Sigmoid colon (tissue), 7 donors: ENCODE data around the gene ZNF692. TPM values are rescaled to one million over a fixed set of nuclear protein-coding genes. Genes with fewer than 3 reads are reported as not detected.
"Not testable (repeated sequence)": the region's sequence is repeated elsewhere in the genome, so short reads cannot be mapped to it uniquely, and the experiment has no call there.

Experiments used
- DNase-seq: peaks from one replicate; pipeline ENCODE4 v3.0.0-alpha.2; 2019
- H3K27ac ChIP-seq, 4 donors: fragments of 200-600 bp; sonication (generic); one replicate each; pipeline ENCODE4 v1.5.1; 2016 to 2019; ENCODE audit warnings: mild to moderate bottlenecking in 1 of 4
- H3K27me3 ChIP-seq, 3 donors: fragments of 200-600 bp; sonication (generic); one replicate each; pipeline ENCODE4 v1.5.1; 2019; ENCODE audit warnings: mild to moderate bottlenecking in 1 of 3
- H3K36me3 ChIP-seq, 4 donors: fragments of 200-600 bp; sonication (generic); one replicate each; pipeline ENCODE4 v1.5.1; 2016 to 2019
- H3K4me1 ChIP-seq, 4 donors: fragments of 200-600 bp; sonication (generic); one replicate each; pipeline ENCODE4 v1.5.1; 2017 to 2019
- H3K4me3 ChIP-seq, 4 donors: fragments of 200-600 bp; sonication (generic); one replicate each; pipeline ENCODE4 v1.5.1; 2017 to 2019; ENCODE audit warnings: mild to moderate bottlenecking in 2 of 4, moderate library complexity in 1 of 4
- H3K9me3 ChIP-seq, 4 donors: fragments of 200-600 bp in 3 of 4; sonication (generic) in 3 of 4; one replicate each; pipeline versions ENCODE4 v1.5.1 to v1.6.1; 2013 to 2019
- EP300 ChIP-seq, 4 donors: sonication (generic); formaldehyde crosslinking; IDR thresholded peaks; one replicate each; pipeline ENCODE4 v1.6.1; 2017; ENCODE audit warnings: antibody characterized with exemption in 4 of 4
- POLR2A ChIP-seq, 2 donors: fragments of 450-650 bp; IDR thresholded peaks; one replicate each; pipeline ENCODE4 v1.6.1; 2016; ENCODE audit warnings: antibody characterized with exemption in 2 of 2, mild to moderate bottlenecking in 2 of 2, moderate library complexity in 2 of 2
- POLR2AphosphoS5 ChIP-seq, 4 donors: sonication (generic); formaldehyde crosslinking; IDR thresholded peaks; one replicate each; pipeline ENCODE4 v1.6.1; 2017; ENCODE audit warnings: antibody characterized with exemption in 4 of 4
- WGBS, 2 donors: extraction: QIAGEN DNeasy Blood & Tissue Kit; methylation state at CpG; one replicate each; pipeline ENCODE4 v1.1.7; 2013; 5-methylcytosine and 5-hydroxymethylcytosine counted together
- intact Hi-C: fragments of 100-400 bp; cut with DNase I; formaldehyde crosslinking; loops from one replicate; pipeline ENCODE4 v1.15.1; 2023
- polyA plus RNA-seq, 3 donors: library from polyadenylated mRNA; stranded (reverse); fragments of 200-250 nt; gene quantifications; one replicate each; pipeline ENCODE4 v1.2.3, GENCODE V29; 2013
- total RNA-seq, 4 donors: library from RNA; depleted of rRNA; stranded (reverse); fragments of >200 nt; gene quantifications; one replicate each; pipeline ENCODE4 v1.1.0, GENCODE V29; 2016
- TF ChIP-seq, protein P1 (sequence below), 4 experiments: fragments of 450-650 bp in 3 of 4; fragments of 200-600 bp in 1 of 4; IDR thresholded peaks; one replicate each; pipeline ENCODE4 v1.5.1; 2016 to 2019; ENCODE audit warnings: antibody characterized with exemption in 4 of 4, mild to moderate bottlenecking in 3 of 4, moderate library complexity in 2 of 4
- donor health status: healthy with polysubstance abuse.
- donor health status: Bipolar disorder and iron deficiency.
- donor health status: healthy.

ZNF692 gene
- total and polyA plus RNA-seq, 7 donors, result 5.4 to 63.2 (median 27.8) TPM

DNA sequence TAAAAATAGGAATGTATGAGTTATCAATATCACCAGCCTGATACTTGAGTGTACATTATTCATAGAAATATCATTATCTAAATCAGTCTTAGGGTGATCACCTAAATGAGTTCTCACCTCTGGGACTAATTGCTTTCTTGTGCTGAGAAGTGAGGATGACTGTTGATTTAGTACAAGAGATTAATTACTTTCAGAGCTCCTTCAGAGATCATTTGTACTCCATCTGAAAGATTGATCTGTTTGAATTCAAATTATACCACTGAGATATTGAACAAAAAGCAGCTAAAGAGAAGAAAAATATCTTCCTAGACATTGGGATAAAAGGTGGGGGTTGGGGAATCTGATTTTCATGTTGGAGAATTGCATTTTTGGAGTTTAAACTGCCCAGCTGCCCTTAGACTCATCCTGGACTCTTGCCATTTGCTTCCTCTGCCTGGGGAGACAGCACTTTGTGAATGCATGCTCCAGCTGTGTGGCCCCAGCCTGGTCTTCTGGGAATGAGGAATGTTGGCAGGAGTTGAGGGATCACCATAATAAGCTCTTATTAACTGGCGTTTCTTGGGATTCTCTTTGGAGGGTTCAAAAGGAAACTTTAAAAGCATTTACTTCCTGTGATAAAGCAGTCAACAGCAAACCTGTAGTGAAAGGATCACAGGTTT lies 27.5 kb upstream of the ZNF692 start:
- TF ChIP-seq, protein P1, sequence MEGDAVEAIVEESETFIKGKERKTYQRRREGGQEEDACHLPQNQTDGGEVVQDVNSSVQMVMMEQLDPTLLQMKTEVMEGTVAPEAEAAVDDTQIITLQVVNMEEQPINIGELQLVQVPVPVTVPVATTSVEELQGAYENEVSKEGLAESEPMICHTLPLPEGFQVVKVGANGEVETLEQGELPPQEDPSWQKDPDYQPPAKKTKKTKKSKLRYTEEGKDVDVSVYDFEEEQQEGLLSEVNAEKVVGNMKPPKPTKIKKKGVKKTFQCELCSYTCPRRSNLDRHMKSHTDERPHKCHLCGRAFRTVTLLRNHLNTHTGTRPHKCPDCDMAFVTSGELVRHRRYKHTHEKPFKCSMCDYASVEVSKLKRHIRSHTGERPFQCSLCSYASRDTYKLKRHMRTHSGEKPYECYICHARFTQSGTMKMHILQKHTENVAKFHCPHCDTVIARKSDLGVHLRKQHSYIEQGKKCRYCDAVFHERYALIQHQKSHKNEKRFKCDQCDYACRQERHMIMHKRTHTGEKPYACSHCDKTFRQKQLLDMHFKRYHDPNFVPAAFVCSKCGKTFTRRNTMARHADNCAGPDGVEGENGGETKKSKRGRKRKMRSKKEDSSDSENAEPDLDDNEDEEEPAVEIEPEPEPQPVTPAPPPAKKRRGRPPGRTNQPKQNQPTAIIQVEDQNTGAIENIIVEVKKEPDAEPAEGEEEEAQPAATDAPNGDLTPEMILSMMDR (IDR thresholded peaks at IDR 0.05), result no peak
- no peak for TF ChIP-seq POLR2AphosphoS5 (IDR thresholded peaks at IDR 0.05)
- no peak for TF ChIP-seq POLR2A (IDR thresholded peaks at IDR 0.05)
- no peak for TF ChIP-seq EP300 (IDR thresholded peaks at IDR 0.05)
- H3K4me1 ChIP-seq, result no peaks in the 10 kb centered on the region
- no peak for DNase-seq
- 39 to 59% methylated on average over 1 of the region's 1 CpG for WGBS, 2 donors
- no peaks in the 10 kb centered on the region for H3K9me3 ChIP-seq
- H3K4me3 ChIP-seq, result no peak overlapping the region
- H3K36me3 ChIP-seq, result no peaks in the 10 kb centered on the region
- H3K27ac ChIP-seq, result no peak overlapping the region
- intact Hi-C loops, result no loop called here
- H3K27me3 ChIP-seq, result no peaks in the 10 kb centered on the region

DNA sequence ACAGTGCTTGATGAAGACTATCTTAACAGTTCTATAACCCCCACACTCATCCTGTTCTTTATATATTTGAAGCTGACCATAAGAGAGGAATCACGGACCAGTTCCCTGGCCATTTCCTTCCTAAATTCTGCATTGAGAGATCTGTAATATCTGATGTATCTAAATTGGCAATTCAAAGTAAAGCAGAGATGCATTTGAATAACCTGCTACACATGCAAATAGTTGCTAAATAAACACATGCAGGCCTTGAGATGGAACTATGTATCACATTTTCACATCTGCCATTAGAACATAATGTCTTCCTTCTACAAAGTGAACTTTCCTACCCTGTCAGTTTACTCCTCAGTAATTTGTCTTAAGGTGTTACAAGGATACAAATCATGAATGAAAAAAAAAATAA lies 26.8 kb upstream of the ZNF692 start:
- no peaks in the 10 kb centered on the region for H3K4me1 ChIP-seq
- intact Hi-C loops, result no loop called here
- no peaks in the 10 kb centered on the region for H3K9me3 ChIP-seq
- TF ChIP-seq EP300 (IDR thresholded peaks at IDR 0.05) (no peak), POLR2AphosphoS5 (IDR thresholded peaks at IDR 0.05) (no peak)
- no peaks in the 10 kb centered on the region for H3K27me3 ChIP-seq
- no peak overlapping the region for H3K27ac ChIP-seq
- H3K36me3 ChIP-seq, result no peaks in the 10 kb centered on the region
- DNase-seq, result no peak
- WGBS, 2 donors, result 87 to 94% methylated on average over 1 of the region's 1 CpG
- no peak overlapping the region for H3K4me3 ChIP-seq

DNA sequence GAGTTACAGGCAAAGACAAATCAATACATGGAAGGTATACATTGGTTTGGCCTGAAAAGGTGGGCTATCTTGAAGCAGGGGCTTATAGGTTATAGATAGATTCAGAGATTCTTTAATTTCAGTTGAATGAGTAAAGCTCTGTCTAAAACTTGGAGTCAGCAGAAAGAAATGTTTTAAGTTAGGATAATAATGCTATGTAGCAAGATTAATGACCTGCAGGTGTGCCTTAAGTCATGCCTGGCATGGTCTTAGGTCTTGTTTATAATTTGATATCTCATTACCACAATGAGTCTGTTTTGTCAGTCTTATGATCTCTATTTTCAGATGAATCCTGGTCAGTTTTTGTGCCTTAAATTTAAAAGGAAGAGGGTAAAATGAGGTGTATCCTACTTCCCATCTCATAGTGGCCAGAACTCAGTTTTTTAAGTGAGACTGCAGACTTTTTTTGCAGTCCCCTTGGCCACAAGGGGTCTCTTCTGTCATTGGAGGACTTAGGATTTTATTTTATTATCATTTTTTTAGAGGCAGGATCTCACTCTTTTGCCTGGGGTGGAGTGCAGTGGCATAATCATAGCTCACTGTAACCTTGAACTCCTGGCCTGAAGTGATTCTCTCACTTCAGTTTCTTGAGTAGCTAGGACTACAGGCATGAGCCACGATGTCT lies 25.9 kb upstream of the ZNF692 start:
- WGBS, 2 donors, result 37 to 71% methylated on average over 1 of the region's 1 CpG
- no peaks in the 10 kb centered on the region for H3K9me3 ChIP-seq
- TF ChIP-seq EP300 (IDR thresholded peaks at IDR 0.05), result no peak
- no peak for TF ChIP-seq POLR2A (IDR thresholded peaks at IDR 0.05)
- TF ChIP-seq POLR2AphosphoS5 (IDR thresholded peaks at IDR 0.05), result no peak
- TF ChIP-seq, protein P1 (IDR thresholded peaks at IDR 0.05), result no peak
- intact Hi-C loops, result no loop called here
- H3K36me3 ChIP-seq, result no peaks in the 10 kb centered on the region
- no peaks in the 10 kb centered on the region for H3K27me3 ChIP-seq
- DNase-seq, result no peak
- no peak overlapping the region for H3K4me3 ChIP-seq
- H3K27ac ChIP-seq, result no peak overlapping the region
- no peaks in the 10 kb centered on the region for H3K4me1 ChIP-seq

DNA sequence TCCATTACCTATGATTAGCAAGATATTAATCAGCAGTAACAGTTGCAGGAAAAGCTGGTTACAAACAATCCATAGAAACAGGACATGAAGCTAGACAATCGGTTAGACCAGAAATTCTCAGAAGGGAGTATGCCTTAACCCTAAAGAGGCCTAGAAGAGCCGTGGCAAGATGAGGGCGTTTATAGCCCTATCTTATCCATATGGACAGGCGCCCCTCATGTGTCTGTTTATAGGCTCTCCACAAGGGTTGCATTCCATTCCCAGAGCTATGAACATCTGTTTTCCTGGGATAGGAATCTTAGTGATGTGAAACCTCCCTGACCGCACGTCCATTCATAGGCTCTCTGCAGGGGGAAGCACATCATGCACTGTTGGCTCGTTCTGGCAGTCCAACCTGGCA lies 23.5 kb upstream of the ZNF692 start:
- H3K4me1 ChIP-seq, H3K4me3 ChIP-seq, intact Hi-C loops, H3K27ac ChIP-seq, H3K9me3 ChIP-seq, H3K36me3 ChIP-seq, DNase-seq, H3K27me3 ChIP-seq: not testable (repeated sequence)
- 71 to 79% methylated on average over 7 of the region's 7 CpGs for WGBS, 2 donors

DNA sequence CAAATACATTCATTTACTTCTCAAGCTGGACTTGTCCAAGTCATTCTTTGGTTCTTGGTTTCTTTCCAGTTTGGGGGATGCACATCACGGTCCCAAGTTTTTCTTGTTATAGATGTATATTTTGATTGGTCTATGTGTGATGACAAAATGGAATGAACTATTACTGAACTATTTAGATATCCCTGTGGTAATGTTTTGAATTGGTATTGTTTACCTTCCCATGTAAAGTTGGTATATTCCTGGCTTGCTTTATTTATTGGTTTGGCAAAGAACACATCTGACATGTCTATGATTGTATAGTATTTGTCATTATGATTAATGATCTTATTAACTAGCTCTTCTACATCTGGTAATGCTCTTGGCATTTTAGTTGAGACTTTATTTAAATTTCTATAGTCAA lies 22.4 kb upstream of the ZNF692 start:
- Histone ChIP-seq H3K9me3 (no peaks in the 10 kb centered on the region), H3K36me3 (no peaks in the 10 kb centered on the region), H3K27me3 (no peaks in the 10 kb centered on the region), H3K4me3 (no peak overlapping the region), H3K4me1 (no peaks in the 10 kb centered on the region), H3K27ac (no peak overlapping the region)
- WGBS, 2 donors, result 89 to 93% methylated on average over 1 of the region's 1 CpG
- TF ChIP-seq POLR2AphosphoS5 (IDR thresholded peaks at IDR 0.05), result no peak
- DNase-seq, result no peak
- intact Hi-C loops, result no loop called here

DNA sequence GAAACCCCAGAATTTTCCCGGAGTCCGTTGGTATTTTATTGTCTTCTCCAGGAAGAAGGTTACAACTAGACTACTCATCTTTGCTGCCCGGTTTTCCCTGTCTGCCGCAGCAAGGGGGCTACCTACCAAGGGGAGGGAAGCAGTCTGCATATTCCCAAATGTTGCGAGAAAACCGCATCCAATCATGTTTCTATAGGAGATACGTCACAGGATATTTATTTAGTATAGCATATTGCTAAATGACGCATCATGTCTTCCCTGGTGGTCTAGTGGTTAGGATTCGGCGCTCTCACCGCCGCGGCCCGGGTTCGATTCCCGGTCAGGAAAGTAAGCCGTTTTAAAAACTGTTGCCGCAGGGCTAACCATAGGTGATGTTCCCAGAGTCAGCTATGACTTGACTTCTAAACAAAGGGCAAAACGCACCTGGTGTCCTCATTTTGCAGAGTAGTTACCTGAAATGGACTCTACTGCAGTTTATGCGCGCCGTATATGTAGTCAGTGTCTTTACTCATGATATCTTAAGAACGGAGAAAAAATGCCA lies 15.2 kb upstream of the ZNF692 start:
- peak; percentile 87 for DNase-seq
- Histone ChIP-seq H3K27ac (peak overlapping the region; percentile 93 to 96 (median 96)), H3K4me3 (peak overlapping the region; percentile 44 to 64 (median 58)), H3K36me3 (no peaks in the 10 kb centered on the region), H3K4me1 (peaks cover 0 to 7% (median 3%) of the 10 kb centered on the region in 4 donors), H3K9me3 (no peaks in the 10 kb centered on the region), H3K27me3 (no peaks in the 10 kb centered on the region)
- WGBS, 2 donors, result 2 to 4% methylated on average over 23 of the region's 23 CpGs
- intact Hi-C loops, result loop anchor here (1.0 to 2.0 kb wide), 4 partner anchors 15 to 47 kb away; partner anchors contain the start of genes PGBD2, ZNF672 and ZNF692
- TF ChIP-seq POLR2AphosphoS5 (IDR thresholded peaks at IDR 0.05) (no peak), EP300 (IDR thresholded peaks at IDR 0.05) (no peak), POLR2A (IDR thresholded peaks at IDR 0.05) (no peak)
- TF ChIP-seq, protein P1 (IDR thresholded peaks at IDR 0.05), result no peak
